ENCODE measurements around the gene KASH5.

Gene KASH5

GRCh38 chr19:49387936-49388372 is at the start of gene KASH5:
Gene KASH5, plus strand, starts transcription at chr19:49388249. Its CDS starts 2,635 bp downstream, at chr19:49390884.
- DNase-seq (ENCODE audit: low spot score) = peak; percentile 59

- no peak for DNase-seq (ENCODE audit: low spot score)
Observed at GRCh38 chr19:49338691-49339300, 49.3 kb upstream of the KASH5 start.

GRCh38 chr19:49339301-49340068 is 48.6 kb upstream of the KASH5 start:
- DNase-seq (ENCODE audit: low spot score) = peak; percentile 39

GRCh38 chr19:49340069-49340864 is 47.8 kb upstream of the KASH5 start:
- no peak for DNase-seq (ENCODE audit: low spot score)

GRCh38 chr19:49340865-49341718 is 47.0 kb upstream of the KASH5 start:
- no peak for DNase-seq (ENCODE audit: low spot score)

- no peak for DNase-seq (ENCODE audit: low spot score)
Observed at GRCh38 chr19:49342291-49342721, 45.7 kb upstream of the KASH5 start.

- no peak for DNase-seq (ENCODE audit: low spot score)
Observed at GRCh38 chr19:49343123-49343522, 44.9 kb upstream of the KASH5 start.

- no peak for DNase-seq (ENCODE audit: low spot score)
Observed at GRCh38 chr19:49344505-49345423, 43.3 kb upstream of the KASH5 start.

- DNase-seq (ENCODE audit: low spot score) = no peak
Observed at GRCh38 chr19:49347191-49347590, 40.9 kb upstream of the KASH5 start.

- DNase-seq (ENCODE audit: low spot score) = peak; percentile 73
Observed at GRCh38 chr19:49347835-49348234, 40.2 kb upstream of the KASH5 start.

- no peak for DNase-seq (ENCODE audit: low spot score)
Observed at GRCh38 chr19:49348305-49349189, 39.5 kb upstream of the KASH5 start.

- no peak for DNase-seq (ENCODE audit: low spot score)
Observed at GRCh38 chr19:49349567-49349966, 38.5 kb upstream of the KASH5 start.

GRCh38 chr19:49355909-49356353 is 32.1 kb upstream of the KASH5 start:
- DNase-seq (ENCODE audit: low spot score) = no peak

GRCh38 chr19:49356382-49356781 is 31.7 kb upstream of the KASH5 start:
- no peak for DNase-seq (ENCODE audit: low spot score)

GRCh38 chr19:49357186-49357585 is 30.9 kb upstream of the KASH5 start:
- DNase-seq (ENCODE audit: low spot score) = no peak

- no peak for DNase-seq (ENCODE audit: low spot score)
Observed at GRCh38 chr19:49359851-49360820, 27.9 kb upstream of the KASH5 start.

GRCh38 chr19:49361438-49362047 is 26.5 kb upstream of the KASH5 start:
- peak; percentile 53 for DNase-seq (ENCODE audit: low spot score)

All from cerebellar cortex (tissue), 1 donor.